Mesodermal cell (in vitro differentiated cells): ENCODE measurements around the gene SNX19.

Source experiments
- H3K27ac ChIP-seq: 2 replicates; pipeline ENCODE4 v1.7.0; 2013; ENCODE audit warnings: mild to moderate bottlenecking, low read depth, low read length, moderate library complexity; ENCODE audit not compliant: severe bottlenecking
- H3K36me3 ChIP-seq: 2 replicates; pipeline ENCODE4 v1.7.1; 2013; ENCODE audit warnings: mild to moderate bottlenecking, low read length, moderate library complexity; ENCODE audit not compliant: control insufficient read depth, insufficient read depth
- H3K4me1 ChIP-seq: one replicate; pipeline ENCODE4 v1.7.1; 2013; ENCODE audit warnings: mild to moderate bottlenecking, low read length; ENCODE audit not compliant: insufficient read depth, control insufficient read depth, poor library complexity, severe bottlenecking
- H3K4me3 ChIP-seq: 2 replicates; pipeline ENCODE4 v1.7.0; 2013; ENCODE audit warnings: low read length, control low read depth, mild to moderate bottlenecking; ENCODE audit not compliant: insufficient read depth, poor library complexity, severe bottlenecking; ENCODE audit errors: extremely low read depth
- H3K9me3 ChIP-seq: 2 replicates; pipeline ENCODE4 v1.7.1; 2013; ENCODE audit warnings: mild to moderate bottlenecking, low read length, moderate library complexity; ENCODE audit not compliant: control insufficient read depth
- WGBS, 2 experiments: methylation state at CpG; one replicate each; pipeline ENCODE4 v1.1.5; 2013; ENCODE audit warnings: missing lambda C conversion rate in 2 of 2; ENCODE audit not compliant: insufficient coverage in 2 of 2; 5-methylcytosine and 5-hydroxymethylcytosine counted together

The SNX19 gene

GRCh38 chr11:130829920-130830511 lies 86.3 kb downstream of the SNX19 start:
- WGBS, 2 experiments: 94 to 96% methylated on average over 5 to 6 of the region's 6 CpGs
- Histone ChIP-seq H3K4me1 (peaks cover 7% of the 10 kb centered on the region), H3K4me3 (no peak overlapping the region), H3K36me3 (no peaks in the 10 kb centered on the region), H3K9me3 (no peaks in the 10 kb centered on the region), H3K27ac (no peak overlapping the region)

- WGBS, 2 experiments: 91 to 95% methylated on average over 6 to 7 of the region's 7 CpGs
- H3K36me3 ChIP-seq: no peaks in the 10 kb centered on the region
- H3K27ac ChIP-seq: no peak overlapping the region
- no peaks in the 10 kb centered on the region for H3K9me3 ChIP-seq
- H3K4me1 ChIP-seq: peaks cover 7% of the 10 kb centered on the region
- H3K4me3 ChIP-seq: no peak overlapping the region
Observed at GRCh38 chr11:130828741-130829140, 87.5 kb downstream of the SNX19 start.

- Histone ChIP-seq H3K4me1 (peaks cover 7% of the 10 kb centered on the region), H3K4me3 (no peak overlapping the region), H3K36me3 (no peaks in the 10 kb centered on the region), H3K27ac (peak overlapping the region; percentile 67), H3K9me3 (no peaks in the 10 kb centered on the region)
- WGBS, 2 experiments: 47 to 49% methylated on average over 9 of the region's 13 CpGs
Observed at GRCh38 chr11:130827451-130828377, 88.6 kb downstream of the SNX19 start.

GRCh38 chr11:130826572-130826971 lies 89.7 kb downstream of the SNX19 start:
- no peaks in the 10 kb centered on the region for H3K9me3 ChIP-seq
- no peaks in the 10 kb centered on the region for H3K36me3 ChIP-seq
- H3K4me1 ChIP-seq: peaks cover 7% of the 10 kb centered on the region
- no peak overlapping the region for H3K4me3 ChIP-seq
- no peak overlapping the region for H3K27ac ChIP-seq
- WGBS, 2 experiments: 85 to 93% methylated on average over 8 to 9 of the region's 9 CpGs

GRCh38 chr11:130825983-130826382 lies 90.3 kb downstream of the SNX19 start:
- H3K36me3 ChIP-seq: no peaks in the 10 kb centered on the region
- 97 to 100% methylated on average over 1 to 3 of the region's 8 CpGs for WGBS, 2 experiments
- peaks cover 7% of the 10 kb centered on the region for H3K4me1 ChIP-seq
- H3K4me3 ChIP-seq: no peak overlapping the region
- H3K9me3 ChIP-seq: no peaks in the 10 kb centered on the region
- no peak overlapping the region for H3K27ac ChIP-seq

- H3K4me1 ChIP-seq: peaks cover 7% of the 10 kb centered on the region
- H3K36me3 ChIP-seq: no peaks in the 10 kb centered on the region
- 73 to 76% methylated on average over 4 to 5 of the region's 5 CpGs for WGBS, 2 experiments
- H3K27ac ChIP-seq: no peak overlapping the region
- no peaks in the 10 kb centered on the region for H3K9me3 ChIP-seq
- H3K4me3 ChIP-seq: no peak overlapping the region
Observed at GRCh38 chr11:130825561-130825960, 90.7 kb downstream of the SNX19 start.
